HG02885 (cell line): ENCODE results near the gene NR2F2.

ENCODE experiments used
- ATAC-seq: cut with Tn5 transposase; IDR thresholded peaks from one replicate; pipeline ENCODE4 v1.9.1; 2021; ENCODE audit warnings: mild to moderate bottlenecking; ENCODE audit not compliant: unreplicated experiment, poor library complexity

Gene NR2F2

DNA sequence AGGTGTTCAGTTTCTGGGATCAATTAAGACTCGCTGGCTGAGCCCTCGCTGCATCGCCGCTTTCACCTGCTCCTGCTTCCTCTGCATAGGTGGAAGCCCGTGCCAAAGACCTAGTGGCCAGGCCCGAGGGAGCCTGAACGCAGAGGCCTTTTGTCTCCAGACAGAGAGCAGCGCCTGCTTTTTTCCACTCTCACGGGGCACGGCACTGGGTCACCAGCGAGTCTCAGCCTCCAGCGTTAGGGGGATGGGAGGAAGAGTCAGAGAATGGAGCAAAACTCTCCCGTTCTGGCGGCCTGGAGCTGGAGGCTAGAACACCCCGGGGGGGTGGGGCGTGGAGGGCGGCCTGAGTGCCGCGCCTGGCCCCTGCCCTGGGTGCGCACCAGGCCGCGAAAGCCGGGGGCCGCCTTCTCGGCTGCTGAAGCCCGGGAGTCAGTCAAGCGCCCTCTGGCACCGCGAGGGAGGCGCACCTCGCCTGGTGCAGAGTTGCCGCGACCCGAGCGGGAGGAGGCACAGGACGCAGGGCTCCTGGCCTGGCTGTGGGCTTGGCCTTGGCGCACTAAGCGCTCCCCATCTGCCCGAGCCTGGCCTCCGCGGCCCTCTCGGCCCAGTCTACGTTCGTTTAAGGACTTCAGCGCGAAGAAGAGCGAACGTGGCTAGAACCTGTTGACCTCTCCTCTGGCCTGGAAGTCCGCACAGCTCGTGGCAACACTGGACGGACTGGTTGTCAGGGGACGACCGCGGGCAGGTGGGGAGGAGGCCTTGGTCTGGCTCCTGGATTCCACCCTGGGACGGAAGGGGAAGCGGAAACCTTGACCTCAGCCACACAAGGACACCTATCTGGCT is 21.5 kb downstream of the NR2F2 start:
- ATAC-seq, result no peak

DNA sequence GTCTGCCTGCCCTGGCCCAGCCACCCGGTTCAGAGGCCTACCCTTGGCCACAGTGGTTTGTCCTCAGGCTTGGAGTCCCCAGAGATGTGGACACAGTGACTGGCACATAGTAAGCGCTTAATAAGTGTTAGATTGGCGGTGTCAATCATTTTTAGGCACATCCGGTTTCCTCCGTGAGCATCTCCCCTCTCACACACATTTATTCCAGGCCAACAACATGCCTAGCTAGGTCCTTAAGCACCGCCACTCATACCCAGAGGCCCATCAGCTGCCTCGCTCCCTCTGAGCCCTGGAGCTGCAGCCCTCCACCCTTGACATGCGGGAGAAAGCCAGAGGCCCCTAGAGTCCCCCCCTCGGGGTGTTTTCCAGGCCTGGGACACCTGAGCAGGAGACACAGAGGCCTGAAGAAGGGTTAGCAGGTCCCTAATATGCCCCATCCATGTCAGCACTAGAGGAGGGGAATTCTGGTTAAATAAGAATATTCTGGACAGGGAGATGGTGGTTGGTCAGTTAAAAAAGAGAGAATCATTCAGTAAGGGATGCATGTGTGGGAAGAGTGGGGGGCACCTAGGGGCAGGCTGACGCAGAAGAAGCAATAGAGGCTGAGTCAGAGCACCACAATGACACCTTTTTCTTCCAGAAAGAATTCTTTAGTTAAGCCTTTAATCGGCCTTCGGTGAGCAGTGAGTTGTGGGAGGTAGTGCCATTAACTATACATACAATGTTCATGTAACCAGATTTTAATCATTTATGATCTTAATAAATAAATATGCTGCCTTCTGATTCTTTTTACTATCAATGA is 22.3 kb downstream of the NR2F2 start:
- ATAC-seq, result no peak

DNA sequence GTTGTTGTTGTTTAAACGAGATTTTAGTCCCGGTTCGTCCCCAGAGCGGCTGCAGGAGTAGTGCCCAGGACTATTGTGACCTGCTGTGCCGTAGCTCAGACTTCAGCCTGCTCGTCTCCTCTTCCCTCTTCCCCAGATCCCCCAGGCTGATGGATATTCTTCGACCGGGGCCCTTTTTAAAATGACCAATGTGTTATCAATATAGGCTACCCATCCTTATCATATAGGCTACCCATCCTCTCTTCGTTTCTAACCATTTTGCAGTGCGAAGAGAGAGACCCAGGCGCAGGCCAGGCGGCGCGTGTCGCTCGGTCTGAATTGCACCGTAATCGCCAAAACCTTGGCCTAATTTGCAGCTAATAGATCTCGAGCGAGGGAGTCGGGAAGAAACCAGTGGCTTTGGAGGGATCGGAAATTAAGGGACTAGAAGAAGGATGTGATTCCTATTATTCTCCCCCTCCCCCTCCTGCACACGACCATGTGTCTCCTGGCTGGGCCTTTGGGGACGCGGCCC is 23.0 kb downstream of the NR2F2 start:
- ATAC-seq, result no peak

DNA sequence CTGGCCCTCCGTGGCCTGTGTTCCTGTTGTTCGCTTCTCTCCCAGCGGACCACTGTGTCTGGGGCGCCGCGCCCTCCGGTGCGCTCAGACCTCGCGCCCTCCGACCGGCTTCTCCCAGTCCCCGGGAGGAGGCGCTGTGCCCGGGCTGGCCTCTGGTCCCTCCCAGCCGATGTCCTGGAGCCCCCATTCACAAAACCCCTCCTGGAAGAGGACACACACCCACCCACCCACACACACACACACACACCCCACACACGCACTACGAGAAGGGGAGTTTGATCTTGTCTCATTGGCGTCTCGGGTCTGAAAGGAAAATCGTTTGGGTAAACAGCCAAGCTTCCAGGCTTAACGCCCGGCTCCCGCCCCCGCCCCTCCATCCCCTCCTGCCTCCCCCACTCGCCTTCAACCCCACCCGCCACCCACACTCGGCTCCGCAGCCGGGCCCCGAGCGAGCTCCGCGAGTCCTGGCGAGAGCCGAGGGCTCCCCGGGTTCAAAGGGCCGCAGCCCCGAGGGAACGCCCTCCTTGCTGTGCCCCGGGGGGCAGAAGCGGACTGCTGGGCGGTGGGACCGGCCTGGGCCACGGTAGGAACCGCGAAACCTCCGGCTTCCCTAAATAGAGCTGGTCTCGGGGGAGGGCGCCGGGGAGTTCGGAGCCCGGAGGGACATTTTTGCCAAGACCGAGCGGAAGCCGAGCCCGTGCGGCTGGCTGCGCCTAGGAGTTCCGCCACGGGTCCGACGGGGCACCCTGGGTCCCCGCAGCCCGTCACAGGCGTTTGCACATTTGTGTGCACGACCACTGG is 23.6 kb downstream of the NR2F2 start:
- no peak for ATAC-seq

DNA sequence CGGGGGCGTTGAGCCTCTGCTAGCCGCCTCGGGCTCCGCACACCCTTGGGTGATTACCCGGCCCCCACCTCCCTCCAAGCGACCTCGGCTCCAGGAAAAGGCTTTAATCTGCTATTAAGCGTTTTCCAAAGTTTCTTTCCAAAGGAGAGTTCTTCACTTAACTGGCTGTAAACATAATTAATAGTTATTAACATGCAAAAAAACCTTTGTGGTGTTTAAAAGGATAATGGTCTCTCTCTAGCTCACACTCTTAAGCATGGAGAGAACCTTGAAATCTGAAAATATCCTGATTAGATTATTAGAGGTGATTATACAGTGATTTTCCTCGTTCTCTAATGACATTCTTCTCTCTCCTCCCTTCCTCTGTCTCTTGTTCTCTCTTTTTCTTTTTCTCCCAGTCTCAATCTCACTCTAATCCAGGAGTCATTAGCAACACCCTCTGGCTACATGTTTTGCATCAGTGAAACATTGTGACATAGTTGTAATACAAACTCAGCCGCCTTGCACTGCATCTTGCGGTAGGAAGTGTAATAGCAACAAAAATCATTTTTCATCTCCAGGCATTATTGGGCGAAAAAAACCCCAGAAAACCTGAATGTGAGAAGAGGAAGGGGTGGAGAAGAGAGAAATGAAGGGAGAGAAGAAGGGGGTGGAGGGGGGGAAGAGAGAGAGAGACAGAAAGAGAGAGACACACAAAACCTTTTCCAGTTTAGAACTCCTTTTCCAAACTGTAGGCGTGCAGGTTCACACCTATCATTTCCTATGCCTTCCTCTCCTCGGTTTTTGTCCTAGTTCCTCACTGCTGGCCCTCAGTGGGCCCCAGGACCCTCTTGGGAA is 24.4 kb downstream of the NR2F2 start:
- no peak for ATAC-seq

DNA sequence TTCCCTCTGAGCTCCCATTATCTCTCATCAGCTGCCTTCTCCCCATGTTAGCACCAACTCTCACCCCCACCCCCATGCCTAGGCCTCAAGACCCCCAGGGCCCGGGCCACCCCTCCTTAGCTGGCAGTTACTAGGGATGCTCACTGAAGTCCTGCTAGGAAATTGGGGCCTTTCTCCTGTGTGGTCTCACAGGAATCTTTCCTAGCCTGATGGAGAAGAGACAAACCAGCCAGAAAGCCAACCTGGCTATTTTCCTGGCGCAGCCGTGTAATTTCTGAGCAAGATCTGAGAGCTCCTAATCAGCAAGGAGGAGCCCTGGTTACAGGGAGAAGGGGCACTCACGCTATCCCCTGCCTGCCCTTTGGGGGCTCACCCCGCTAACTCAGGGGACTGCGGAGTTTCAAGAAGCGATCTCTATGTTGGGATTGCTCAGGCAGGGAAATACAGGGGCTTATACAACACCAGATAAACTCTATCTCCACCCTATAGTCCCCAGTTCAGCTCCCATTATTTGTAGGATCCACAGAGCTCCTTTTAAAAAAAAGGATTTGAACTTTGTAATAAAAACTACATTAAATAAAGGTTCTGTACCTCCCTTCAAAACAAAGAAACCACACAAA is 25.2 kb downstream of the NR2F2 start:
- no peak for ATAC-seq

DNA sequence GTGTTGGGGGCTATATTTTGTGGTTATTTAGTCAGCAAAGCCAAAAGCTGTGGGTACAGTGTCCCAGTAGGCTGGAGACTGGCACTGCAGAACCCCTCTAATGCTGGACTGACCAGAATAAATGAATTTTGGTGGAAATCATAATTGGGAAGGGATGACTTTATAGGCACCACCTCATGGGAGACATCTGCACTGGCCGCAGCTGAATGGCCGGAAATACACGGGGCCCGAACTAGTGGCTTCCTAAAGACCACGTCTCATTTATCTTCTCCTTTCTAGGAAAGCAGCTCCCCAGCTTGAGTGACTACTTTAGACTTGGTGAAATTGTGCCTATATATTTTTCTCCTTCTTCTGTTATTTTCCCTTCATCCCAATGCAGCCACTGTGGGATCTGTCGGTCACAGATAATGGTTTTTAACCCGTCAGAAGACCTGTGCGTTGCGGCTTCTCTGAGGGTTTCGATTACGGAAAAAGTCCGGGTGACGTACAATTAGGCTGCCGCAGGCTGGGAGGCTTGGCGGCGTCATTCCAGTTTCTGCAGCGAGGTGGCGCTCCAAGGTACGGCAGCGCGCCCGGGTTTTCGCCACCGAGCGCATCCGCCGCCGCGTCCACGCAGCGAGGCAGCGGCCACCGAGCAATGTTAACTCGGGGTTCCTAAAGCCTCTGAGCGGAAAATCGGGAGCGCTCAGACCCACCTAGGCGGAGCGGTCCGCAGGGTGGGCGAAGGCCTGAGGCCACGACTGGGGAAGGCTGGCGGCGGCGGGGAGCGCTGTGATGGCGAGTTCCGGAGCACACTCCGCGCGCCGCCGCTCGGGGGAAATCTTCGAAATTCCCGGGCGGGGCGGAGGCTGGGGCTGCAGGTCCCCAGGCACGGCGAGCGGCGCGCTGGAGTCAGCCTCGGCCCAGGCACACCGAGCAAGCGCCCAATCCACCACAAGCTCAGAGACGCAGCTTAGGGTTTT is 26.3 kb downstream of the NR2F2 start:
- peak; percentile 90 for ATAC-seq

DNA sequence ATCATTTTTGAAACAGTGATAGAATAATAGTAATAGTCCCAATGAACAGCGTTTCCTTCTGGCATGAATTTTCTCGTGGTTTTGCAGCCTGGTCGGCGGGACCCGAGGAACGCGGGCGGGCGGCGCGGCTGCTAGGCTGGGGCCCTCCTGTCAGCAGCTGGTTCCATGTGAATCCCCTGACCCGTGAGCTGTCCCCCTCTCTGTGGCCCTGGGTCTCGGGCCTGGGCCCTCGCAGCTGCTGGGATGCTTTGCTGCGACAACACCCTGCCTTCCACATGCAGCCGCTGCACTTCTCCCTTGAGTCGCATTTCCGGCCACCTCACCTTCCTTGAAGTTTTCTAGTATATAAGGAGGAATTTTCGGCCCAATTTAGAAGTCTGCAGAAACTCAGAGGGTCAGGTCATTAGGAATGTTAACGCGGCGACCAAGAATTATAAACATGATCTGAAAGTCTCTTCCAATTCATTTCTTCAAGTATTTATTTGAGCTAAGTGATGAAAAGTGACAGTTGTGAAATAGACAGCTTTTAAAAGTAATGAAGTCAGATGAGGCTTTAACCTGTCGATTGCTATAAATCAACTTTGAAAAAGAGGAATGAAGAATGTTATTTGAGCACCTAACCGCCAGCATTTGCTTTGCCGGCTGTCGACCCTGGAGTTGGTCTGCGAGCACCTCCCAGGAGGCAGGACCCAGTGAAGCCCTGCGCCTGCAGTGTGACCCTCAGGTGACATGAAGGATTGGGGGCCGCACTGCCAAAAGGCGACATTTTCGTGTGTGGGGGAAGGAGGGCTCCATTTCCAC is 27.7 kb downstream of the NR2F2 start:
- no peak for ATAC-seq

DNA sequence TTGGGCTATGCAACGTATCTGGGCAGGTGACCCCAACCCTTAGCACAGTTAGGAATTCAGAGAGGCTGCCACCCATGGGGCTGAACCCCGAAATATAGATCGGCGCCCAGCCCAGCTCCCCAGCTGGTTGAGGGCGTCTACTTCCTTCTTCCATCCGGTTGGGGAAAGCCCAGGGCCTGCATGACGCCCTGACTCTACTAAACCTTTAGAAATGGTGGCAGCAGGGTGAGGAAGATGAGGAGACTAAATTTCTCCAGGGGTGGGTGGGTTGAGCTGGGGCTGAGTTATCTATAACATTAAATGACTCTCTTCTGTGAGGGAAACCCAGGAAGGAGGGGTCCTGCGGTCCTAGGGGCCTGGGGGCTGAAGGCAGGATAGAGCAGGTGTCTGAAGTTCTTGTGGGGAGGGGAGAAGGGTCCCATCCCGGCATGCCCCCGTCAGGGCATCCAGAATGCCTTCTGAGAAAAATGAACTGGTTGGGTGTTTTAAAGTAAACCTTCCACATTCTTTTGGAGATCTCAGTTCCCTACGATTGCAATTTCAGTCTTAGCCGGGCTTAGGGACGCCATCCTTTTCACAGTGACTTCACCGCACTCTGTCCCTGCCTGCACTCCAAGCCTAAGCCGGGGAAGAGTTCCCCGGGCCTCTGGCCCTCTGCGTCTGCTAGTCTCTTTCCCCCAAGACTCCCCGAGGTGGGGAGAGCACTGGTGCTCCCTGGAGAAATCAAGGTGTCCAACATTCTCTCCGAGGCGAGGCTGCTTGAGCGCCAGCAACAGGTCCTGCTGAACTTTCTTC is 28.5 kb downstream of the NR2F2 start:
- ATAC-seq, result no peak

DNA sequence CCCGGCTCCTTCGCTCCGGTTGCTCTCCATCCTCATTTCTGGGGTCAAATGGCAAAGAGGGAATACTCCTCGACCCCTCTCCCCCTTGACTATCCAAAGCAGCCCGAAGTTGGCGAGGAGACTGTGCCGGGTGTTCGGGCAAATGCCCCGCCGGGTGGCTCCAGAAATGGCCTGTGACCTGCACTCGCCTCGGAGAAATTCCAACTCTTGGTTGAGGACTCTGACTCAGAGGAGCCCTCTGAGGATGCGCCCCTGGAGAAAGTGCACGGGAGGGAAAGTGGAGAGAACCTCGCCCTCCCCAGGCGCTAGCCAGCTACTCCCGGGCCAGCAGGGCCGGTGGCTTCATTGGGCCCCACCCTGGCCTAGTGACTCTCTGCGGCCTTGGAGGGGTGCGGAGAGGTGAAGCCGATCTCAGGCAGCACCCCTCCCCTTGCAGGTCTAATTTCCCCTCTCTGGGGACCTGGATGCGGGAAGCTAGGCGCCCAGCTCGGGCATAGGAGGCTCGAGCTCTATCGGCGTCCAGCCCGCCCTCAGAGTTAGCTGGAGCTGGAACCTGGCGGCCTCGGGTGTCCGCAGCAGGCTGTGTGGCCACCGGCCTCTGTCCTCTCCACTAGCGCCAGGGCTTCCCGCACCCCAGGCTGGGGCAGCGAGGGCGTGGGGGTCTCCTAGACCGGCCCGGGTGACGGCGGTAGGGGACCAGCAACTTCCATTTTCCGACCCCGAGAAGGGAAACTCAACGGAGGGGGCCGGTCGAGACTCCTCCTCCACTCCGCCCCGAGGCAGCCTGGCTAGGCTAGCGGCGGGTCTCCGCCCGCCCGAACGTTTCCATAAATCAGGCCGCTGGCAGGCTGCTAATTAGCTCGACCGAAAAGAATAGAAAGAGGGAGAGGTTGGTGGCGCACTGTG is 29.4 kb downstream of the NR2F2 start:
- no peak for ATAC-seq

DNA sequence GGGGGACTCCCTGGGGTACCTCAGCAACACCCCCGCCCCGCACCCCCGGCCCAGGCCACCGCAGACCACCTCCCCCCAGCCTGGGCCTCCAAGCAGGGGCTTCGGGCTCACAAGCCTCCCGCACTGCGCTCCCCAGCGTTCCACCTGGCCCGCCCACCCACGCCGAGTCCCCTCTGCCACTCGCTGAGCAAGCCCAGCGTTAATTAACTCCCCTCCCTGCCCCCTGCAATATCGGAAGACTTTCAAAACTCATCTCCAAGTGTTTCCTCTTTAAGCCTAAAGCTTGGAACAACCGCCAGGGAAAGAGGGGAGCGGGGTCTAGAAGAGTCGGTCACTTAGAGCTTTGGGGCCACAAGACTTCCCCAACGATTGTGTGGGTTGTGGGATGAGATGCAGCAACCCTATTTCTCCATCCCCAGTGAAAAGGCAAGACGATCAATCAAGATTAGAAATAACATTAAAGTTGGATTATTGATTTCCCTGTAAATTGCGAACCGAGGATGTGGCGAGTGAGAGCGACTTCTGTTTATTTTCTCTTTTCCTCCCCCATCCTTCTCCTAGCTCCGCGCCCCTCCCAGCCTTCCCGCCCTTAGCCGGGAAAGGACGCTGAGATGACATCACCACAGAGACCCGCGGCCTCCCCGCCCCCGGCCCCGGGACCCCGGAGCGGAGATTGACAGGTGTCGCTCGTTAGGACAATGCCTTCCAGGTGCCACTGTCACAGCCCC is 30.2 kb downstream of the NR2F2 start:
- ATAC-seq, result no peak

DNA sequence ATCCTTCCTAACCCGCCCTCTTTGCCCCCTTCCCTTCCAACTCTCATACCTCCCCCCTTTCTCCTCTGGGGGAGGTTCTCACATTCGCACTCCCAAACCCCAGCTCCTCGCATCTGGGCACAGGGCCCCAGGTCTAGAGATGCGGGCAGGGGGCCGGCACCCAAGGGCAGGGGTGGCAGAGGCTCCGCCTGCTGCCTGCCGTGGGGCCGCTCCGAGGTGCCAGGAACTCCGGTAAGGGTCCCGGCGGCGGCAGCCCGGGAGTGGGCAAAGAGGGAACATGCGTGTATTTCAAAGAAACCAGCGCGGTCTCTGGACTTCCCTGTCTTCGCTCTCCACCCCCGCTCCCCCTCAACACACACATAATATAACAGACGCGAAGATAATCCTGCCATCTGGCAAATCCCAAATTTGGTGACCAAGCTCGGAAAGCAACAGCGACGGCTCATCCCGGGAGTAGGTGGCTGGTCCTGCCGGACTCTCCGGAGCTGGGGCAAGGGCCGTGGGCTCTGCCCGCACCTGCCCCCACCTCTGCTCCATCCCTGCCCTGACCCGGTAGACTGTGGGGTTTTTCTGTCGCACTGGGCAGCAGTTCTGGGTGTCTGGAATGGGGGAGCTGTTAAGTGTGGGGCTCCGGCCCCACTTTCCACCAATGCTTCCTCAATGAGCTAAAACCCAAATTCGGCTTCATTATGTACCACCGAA is 31.0 kb downstream of the NR2F2 start:
- no peak for ATAC-seq

DNA sequence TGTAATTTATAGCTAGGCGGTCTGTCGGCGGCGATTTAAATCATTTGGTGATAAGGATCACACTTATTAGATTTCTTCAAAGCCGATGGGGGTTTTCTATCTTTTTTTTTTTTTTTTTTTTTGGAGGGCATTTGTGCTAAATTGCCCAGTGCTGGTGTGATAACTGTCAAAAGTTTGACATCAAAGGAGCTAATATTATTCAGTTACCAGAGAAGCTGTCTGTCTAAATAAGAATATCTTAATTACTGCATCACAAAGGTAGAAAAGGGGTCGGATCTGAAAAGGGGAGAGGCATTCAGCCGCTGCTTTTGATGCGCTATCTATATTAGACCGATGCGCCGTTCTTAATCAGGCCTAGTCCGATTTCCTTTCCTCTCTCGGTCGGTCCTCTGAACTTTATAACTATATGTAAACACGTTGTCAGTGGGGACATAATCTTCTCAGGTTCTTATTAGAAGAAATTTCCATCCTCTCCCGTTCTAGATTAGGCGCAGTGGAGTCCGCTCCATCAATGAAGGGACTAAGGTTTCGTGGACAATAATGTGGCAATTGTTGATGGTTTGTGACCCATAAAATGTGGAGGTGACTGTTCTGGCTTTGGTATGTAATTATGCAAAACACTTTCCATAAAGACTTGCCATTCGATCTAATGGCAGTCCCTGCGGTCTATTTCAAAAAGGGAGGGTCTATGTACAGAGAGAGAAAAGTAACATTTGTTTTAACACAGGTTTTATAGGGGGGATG is 31.7 kb downstream of the NR2F2 start:
- no peak for ATAC-seq
